ENCODE data around the gene CCNDBP1.
A peak's percentile ranks its signal among the peaks of the same experiment; 100 is the strongest.
"Not testable (repeated sequence)": the region's sequence is repeated elsewhere in the genome, so short reads cannot be mapped to it uniquely, and the experiment has no call there.

Gene CCNDBP1

GRCh38 chr15:43194795-43195194 is 9.6 kb downstream of the CCNDBP1 start:
- DNase-seq = no peak

- DNase-seq = no peak
Measured at GRCh38 chr15:43196760-43197548, 11.8 kb downstream of the CCNDBP1 start.

GRCh38 chr15:43197773-43198172 is 12.6 kb downstream of the CCNDBP1 start:
- peak; percentile 32 for DNase-seq

GRCh38 chr15:43198556-43198955 is 13.4 kb downstream of the CCNDBP1 start:
- not testable (repeated sequence) for DNase-seq

GRCh38 chr15:43198992-43199391 is 13.8 kb downstream of the CCNDBP1 start:
- no peak for DNase-seq

GRCh38 chr15:43199945-43200488 is 14.8 kb downstream of the CCNDBP1 start:
- DNase-seq = no peak

DNA sequence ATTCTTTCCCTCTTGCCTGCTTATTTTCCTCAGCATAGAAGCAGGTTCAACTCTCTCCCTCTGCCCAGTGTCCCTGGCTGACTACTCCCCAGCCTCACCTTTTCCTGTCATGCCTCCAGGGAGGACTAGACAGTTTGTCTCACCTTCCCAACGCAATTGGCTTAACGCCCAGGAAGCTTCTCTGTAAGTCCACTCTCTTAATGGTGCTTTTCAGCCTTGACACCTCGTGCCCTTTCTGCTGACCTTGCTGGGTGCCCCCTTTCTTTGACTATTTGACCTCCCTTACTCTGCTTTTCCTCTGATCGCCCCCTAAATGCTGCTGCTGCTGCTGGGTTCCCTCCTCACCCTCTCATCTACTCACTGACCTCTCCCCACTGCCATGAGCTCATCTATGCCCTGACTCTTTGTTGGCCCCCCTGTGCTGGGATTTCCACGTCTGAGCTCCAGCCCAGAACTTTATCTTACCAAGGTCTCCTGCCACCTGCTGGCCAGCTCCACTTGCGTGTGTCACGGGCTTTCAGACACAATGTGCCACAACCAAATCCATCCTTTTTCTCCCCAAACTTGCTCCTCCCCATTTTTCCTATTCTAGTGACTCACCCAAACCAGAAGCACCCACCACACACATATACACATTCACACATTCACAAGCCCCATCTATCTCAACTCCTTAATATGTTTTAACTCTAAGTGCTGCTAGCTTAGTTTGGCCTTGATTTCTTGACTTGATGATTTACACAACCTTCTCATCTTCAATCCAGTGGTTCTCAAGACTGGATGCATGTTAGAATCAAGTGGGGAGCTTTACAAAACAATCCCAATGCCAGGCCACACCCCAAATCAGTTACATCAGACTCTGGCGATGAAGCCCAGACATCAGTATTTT is 19.1 kb downstream of the CCNDBP1 start:
- peak; percentile 82 for DNase-seq

- no peak for DNase-seq
Measured at GRCh38 chr15:43206054-43206453, 20.9 kb downstream of the CCNDBP1 start.

GRCh38 chr15:43207024-43207423 is 21.8 kb downstream of the CCNDBP1 start:
- DNase-seq = no peak

DNA sequence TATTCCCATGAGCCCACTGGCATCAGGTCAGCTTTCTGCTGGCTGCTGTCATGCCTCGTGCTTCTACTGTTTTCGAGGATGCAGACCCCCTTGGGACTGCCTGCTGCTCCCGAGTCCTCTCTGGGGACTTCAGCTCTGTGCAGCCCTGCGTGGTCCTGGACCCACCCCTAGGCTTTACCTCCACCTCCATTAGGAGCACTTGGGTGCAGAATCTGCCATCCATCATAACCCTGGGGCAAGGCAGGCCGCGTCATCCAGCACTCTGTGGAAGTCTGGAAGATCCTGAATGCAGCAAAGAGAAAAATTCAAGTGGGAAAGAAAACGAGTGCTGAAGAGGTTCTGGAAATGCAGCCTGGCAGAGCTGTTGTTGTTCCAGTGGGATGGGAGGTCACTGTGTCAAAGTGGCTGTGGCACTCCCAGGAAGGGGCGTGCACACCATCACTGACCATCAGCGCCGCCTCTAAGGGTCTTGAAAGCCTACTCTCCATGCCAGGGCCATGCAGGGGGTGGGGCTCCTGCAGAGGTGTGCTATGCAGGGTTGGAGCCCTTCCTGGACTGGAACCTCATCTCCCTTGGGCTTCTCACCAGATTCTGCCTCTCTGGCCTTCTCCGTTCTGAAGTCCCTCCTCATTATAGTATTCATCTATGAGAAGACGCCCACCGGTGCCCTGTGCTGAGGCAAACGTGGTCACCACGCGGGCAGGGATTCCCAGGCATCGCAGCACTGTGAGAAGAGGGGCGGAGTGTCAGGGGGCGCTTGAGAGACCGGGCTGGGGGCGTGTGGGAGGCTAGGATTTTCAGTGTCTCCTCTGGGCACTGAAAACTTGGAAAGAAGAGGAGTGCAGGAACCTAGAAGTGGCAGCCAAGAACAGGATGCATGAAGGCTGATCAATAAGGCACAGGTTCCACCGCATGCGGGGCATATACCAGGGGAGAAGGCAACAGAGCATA is 23.1 kb downstream of the CCNDBP1 start:
- no peak for DNase-seq

DNA sequence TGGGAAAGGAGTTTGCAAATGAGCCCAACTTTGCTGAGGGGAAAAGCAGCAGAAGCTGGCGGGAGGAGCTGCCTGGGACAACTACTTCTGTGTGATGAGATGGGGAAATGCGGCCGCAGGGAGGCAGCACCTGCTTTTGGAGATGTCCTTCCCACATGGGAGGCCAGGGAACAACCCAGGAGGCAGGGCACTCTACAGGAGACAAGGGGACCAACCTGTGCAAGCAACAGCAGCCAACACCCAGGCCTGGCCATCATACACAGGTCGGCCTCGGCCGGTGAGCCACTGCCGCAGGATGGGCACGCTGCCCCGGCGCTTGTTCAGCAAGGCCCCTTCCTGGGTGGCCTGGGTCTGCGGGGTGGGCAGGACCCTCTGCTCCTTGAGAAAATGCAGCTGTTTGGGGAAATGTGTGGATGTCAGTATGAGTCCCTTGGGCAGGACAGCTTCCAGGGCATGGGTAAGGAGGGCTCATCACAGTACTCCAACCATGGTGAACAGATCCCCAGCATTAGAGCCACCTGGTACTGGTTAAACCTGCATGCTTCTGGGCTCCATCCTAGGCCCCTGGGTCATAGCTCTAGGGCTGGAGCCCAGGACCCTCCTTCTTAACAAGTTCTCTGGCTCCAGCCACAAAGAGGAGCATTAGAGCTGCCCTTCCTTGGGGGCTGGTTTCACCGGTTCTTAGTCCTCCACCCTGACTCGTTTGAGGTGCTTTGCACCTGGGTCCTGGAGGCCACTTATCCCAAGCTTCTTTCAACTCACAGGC is 24.0 kb downstream of the CCNDBP1 start:
- peak; percentile 63 for DNase-seq

DNA sequence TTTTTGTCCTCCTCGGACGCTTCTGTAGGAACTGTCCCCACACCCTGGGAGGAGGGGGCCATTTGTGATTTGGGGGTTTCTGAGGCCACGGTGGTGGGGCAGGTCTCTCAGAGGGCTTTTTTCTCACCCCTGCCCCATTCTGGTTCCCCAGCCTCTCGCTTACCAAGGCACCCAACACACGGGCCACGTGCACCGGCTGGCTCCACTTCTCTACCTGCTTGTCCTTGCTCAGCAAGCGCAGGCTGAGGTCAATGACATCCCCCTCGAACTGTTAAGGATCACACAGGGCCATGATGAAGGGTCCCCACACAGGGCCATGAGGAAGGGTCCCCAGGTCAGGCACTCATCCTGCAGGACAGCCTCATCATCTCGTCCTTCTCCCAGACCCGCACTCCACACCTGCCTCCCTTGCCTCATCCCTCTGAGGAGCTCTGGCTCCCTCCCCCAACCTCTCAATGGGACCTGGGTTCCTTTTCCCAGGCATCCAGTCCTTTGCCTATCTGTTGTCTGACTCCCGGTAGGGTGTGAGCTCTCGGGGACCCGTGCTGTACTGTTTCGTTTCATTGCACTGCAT is 25.1 kb downstream of the CCNDBP1 start:
- no peak for DNase-seq

- DNase-seq = no peak
Measured at GRCh38 chr15:43210807-43211206, 25.6 kb downstream of the CCNDBP1 start.

DNA sequence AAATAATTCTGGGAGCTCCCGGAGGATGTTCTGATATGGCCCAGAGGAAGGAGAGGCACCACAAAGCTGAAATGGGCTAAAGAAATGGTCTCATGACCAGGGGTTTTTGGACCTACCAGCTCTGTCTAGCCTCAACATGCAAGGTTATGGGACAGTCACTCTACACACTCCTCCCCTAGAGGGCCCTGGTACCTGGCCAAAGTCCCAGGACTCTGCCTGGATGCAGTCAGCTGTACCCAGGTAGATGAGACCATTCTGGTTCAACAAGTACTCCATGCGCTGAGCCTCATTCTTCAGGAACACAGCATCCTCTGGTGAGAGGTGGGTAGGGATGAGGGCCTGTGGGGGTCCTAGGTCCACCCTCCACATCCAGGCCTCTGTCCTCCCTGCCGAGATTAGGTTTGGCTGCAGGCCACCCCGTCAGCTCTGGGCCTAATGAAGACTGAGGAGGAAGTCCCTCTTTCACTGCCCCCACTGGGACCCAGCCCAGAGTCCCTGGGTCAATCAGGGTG is 26.1 kb downstream of the CCNDBP1 start:
- DNase-seq = no peak

DNA sequence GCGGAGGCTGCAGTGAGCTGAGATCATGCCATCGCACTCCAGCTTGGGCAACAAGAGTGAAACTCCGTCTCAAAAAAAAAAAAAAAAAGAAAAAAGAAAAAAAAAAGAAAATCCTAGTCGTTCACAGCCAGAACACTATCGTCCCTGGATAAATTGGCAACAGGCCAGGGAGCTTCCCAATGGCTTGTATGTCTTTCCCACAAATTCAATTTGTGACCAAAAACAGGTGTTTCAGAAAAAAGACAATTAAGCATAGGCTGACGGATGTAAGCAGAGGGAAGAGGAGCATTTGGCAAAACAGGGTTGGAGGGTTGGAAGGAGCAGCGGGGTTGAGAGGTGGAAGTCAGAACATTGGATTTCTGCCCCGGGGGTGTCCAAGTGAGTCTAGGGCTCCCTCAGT is 27.1 kb downstream of the CCNDBP1 start:
- no peak for DNase-seq

DNA sequence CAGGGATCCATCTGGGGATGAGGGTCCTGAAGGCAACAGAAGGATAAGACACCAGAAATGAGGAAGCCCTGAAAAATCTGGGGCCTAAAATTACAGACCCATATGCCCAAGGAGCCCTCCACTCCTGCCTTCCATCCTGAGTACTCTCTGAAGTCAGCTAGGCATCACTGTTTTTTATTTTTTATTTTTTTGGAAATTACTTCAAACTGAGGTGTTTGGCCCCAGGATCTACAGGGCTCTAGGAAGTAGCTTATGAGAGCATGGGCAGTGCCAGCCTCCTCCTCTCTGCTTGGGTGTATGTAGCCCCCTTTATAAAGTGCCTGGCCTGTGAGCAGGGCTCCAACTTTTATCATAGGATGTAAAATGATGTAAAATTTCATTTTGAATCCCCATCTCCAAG is 27.7 kb downstream of the CCNDBP1 start:
- no peak for DNase-seq

DNA sequence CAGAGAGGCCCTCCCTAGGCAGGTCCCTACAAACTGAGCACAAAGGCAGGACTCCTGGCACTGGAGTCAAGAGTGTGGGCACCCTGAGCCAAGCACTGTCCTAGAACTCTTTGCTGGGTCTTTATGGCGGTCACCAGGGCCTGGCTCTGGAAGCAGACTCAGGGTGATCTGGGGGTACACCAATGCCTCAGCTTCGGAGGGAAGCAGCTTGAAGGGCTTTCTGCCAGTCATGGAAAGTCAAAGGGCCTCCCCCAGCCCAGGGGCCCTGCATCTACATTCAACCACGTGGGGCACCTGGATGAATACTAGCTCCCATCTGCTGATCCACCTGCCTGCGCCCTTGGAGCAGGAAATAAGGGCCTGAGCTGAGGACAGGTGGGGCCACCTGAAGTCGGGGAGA is 28.3 kb downstream of the CCNDBP1 start:
- no peak for DNase-seq

- DNase-seq = no peak
Measured at GRCh38 chr15:43214169-43214568, 29.0 kb downstream of the CCNDBP1 start.

GRCh38 chr15:43214592-43215295 is 29.5 kb downstream of the CCNDBP1 start:
- DNase-seq = no peak

DNA sequence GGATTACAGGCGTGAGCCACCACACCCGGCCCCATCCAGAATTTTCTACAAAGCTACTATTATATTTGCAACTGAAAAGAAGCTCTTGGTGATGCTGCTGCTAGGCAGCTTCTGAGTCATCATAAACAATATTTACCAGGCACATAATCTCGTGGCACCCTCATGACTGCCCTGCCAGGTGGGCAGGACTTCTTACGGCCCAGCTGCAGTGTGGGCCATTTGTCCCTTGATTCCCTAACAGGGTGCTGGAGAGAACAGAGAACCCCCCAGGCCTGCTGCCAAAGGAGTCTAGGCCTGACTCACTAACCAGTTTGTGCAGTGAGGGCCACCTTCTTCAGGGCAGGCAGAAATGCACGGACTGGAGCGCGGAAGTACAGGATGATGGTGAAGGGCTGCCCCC is 30.8 kb downstream of the CCNDBP1 start:
- DNase-seq = no peak

All from hematopoietic multipotent progenitor cell treated with erythropoietin and hydrocortisone succinate and interleukin-3 and kit ligand, for 4 days (in vitro differentiated cells).